HepG2 (cell line): Measurements from ENCODE around the gene LTB4R2. TPM values are rescaled to one million over a fixed set of nuclear protein-coding genes. Genes with fewer than 3 reads are reported as not detected.
A peak's percentile ranks its signal among the peaks of the same experiment; 100 is the strongest.

ENCODE experiments used
- ATAC-seq: fragments of 200-7000 bp; cut with Tn5 transposase; 3 replicates; pipeline ENCODE4 v1.9.1; 2020; ENCODE audit warnings: mild to moderate bottlenecking, moderate library complexity
- Bru-seq: library from RNA; stranded (reverse); fragments of 400-500 nt; gene quantifications from one replicate; lab custom pipeline; 2021; lab: Mats Ljungman, UMichigan
- BruChase-seq, 2 experiments: library from RNA; stranded (reverse); fragments of 400-500 nt; gene quantifications; one replicate each; lab custom pipeline; 2021; lab: Mats Ljungman, UMichigan
- BruUV-seq: library from RNA; stranded (reverse); fragments of 400-500 nt; replicated peaks from 2 replicates; lab custom pipeline; 2021; lab: Mats Ljungman, UMichigan
- CTCF ChIA-PET: fragments of 300-600 bp; formaldehyde crosslinking; extraction: SDS; loops from one replicate; lab custom pipeline; 2021; ENCODE audit warnings: low total read pairs, inconsistent platforms, low intra/inter-chr PET ratio; lab: Yijun Ruan, JAX
- POLR2A ChIA-PET: fragments of 350-600 bp; sonication (Branson Sonifier 250); formaldehyde crosslinking; loops from one replicate; lab custom pipeline; 2020; ENCODE audit warnings: antibody characterized with exemption, inconsistent platforms; lab: Yijun Ruan, JAX
- DNase-seq: peaks from one replicate; pipeline ENCODE4 v3.0.0-alpha.2; 2015; ENCODE audit warnings: low spot score
- FAIRE-seq: peaks from 3 replicates; lab custom pipeline; 2011; peaks lifted over from hg19 to GRCh38; lab: Jason Lieb, UNC
- H2AFZ ChIP-seq: one replicate; pipeline ENCODE4 v1.6.1; 2011; ENCODE audit warnings: low read length, inconsistent platforms
- H3K27ac ChIP-seq: fragments of 300-600 bp; 3 replicates; pipeline ENCODE4 v1.8.0; 2011; ENCODE audit warnings: mixed run types, mild to moderate bottlenecking, mixed read lengths, low read length, inconsistent platforms; ENCODE audit not compliant: insufficient read depth; ENCODE audit errors: extremely low read length
- H3K27me3 ChIP-seq, 2 experiments: fragments of 200-600 bp in 1 of 2; 2 replicates in 1 of 2; 3 replicates in 1 of 2; pipeline versions ENCODE4 v1.6.0 to v1.8.0; 2011; ENCODE audit warnings: low read length in 2 of 2, mild to moderate bottlenecking in 2 of 2, moderate library complexity in 2 of 2, inconsistent platforms in 1 of 2; ENCODE audit not compliant: insufficient read depth in 2 of 2, control insufficient read depth in 1 of 2
- H3K36me3 ChIP-seq, 2 experiments: fragments of 200-600 bp in 1 of 2; replicated peaks in 1 of 2; 2 replicates in 1 of 2; 3 replicates in 1 of 2; pipeline versions ENCODE4 v1.5.1 to v1.8.0; 2011; ENCODE audit warnings: low read length in 2 of 2, inconsistent platforms in 1 of 2; ENCODE audit not compliant: insufficient read depth in 2 of 2, control insufficient read depth in 1 of 2
- H3K4me1 ChIP-seq: 2 replicates; pipeline ENCODE4 v1.5.1; 2012; ENCODE audit warnings: low read length, inconsistent platforms; ENCODE audit not compliant: insufficient read depth
- H3K4me2 ChIP-seq: 2 replicates; pipeline ENCODE4 v1.6.0; 2011; ENCODE audit warnings: low read depth, low read length, inconsistent platforms
- H3K4me3 ChIP-seq, 3 experiments: fragments of 200-600 bp in 1 of 3; sonication (generic), shearing (Covaris generic) in 1 of 3; replicated peaks in 1 of 3; 2 replicates each; pipeline ENCODE4 v1.5.1; 2011 to 2016; ENCODE audit warnings: low read length in 3 of 3, inconsistent platforms in 2 of 3, low read depth in 2 of 3, mild to moderate bottlenecking in 2 of 3, control low read depth in 1 of 3, mixed read lengths in 1 of 3; ENCODE audit not compliant: insufficient read depth in 1 of 3
- H3K79me2 ChIP-seq: one replicate; pipeline ENCODE4 v1.6.1; 2011; ENCODE audit warnings: low read length, inconsistent platforms; ENCODE audit not compliant: insufficient read depth
- H3K9ac ChIP-seq: 2 replicates; pipeline ENCODE4 v1.6.0; 2011; ENCODE audit warnings: mild to moderate bottlenecking, low read depth, low read length, inconsistent platforms; ENCODE audit not compliant: insufficient read depth
- H3K9me3 ChIP-seq: 2 replicates; pipeline ENCODE4 v1.5.1; 2012; ENCODE audit warnings: mild to moderate bottlenecking, low read length
- H4K20me1 ChIP-seq: 2 replicates; pipeline ENCODE4 v1.6.0; 2011; ENCODE audit warnings: inconsistent platforms, mild to moderate bottlenecking, low read length, moderate library complexity; ENCODE audit not compliant: insufficient read depth
- MAZ ChIP-seq, 2 experiments: sonication (generic) in 1 of 2; formaldehyde crosslinking in 1 of 2; IDR thresholded peaks; 2 replicates each; pipeline versions ENCODE4 v1.5.0 to v1.6.1; 2012 to 2020; ENCODE audit warnings: low read depth in 2 of 2, mild to moderate bottlenecking in 2 of 2, borderline replicate concordance in 1 of 2, improper control_type of control experiment in 1 of 2, low read length in 1 of 2, missing genetic modification reagents in 1 of 2, moderate library complexity in 1 of 2
- MED13 ChIP-seq: sonication (generic); formaldehyde crosslinking; IDR thresholded peaks from 2 replicates; pipeline ENCODE4 v1.5.0; 2020; ENCODE audit warnings: missing genetic modification reagents
- ZBTB1 ChIP-seq: sonication (generic); formaldehyde crosslinking; IDR thresholded peaks from 2 replicates; pipeline ENCODE4 v1.4.0; 2020; ENCODE audit warnings: missing genetic modification reagents, borderline replicate concordance
- ZNF207 ChIP-seq: fragments of 450-650 bp; IDR thresholded peaks from 2 replicates; pipeline ENCODE4 v1.6.1; 2016; ENCODE audit warnings: antibody characterized with exemption, borderline replicate concordance
- ZNF407 ChIP-seq: sonication (generic); formaldehyde crosslinking; IDR thresholded peaks from one replicate; pipeline ENCODE4 v1.5.1; 2020; ENCODE audit warnings: mild to moderate bottlenecking, missing genetic modification reagents; ENCODE audit errors: not compliant biosample characterization
- ZNF430 ChIP-seq: sonication (generic); formaldehyde crosslinking; IDR thresholded peaks from 2 replicates; pipeline ENCODE4 v1.9.0; 2021; ENCODE audit warnings: mild to moderate bottlenecking, missing genetic modification reagents
- ZNF883 ChIP-seq: sonication (generic); formaldehyde crosslinking; IDR thresholded peaks from 2 replicates; pipeline ENCODE4 v1.5.1; 2020; ENCODE audit warnings: mild to moderate bottlenecking, missing genetic modification reagents; ENCODE audit errors: not compliant biosample characterization
- ZSCAN21 ChIP-seq: sonication (generic); formaldehyde crosslinking; IDR thresholded peaks from 2 replicates; pipeline ENCODE4 v1.8.0; 2022; ENCODE audit warnings: mild to moderate bottlenecking, missing genetic modification reagents, moderate library complexity, borderline replicate concordance
- WGBS: methylation state at CpG from one replicate; pipeline ENCODE4 v1.1.6; 2017; ENCODE audit warnings: low lambda C conversion rate; 5-methylcytosine and 5-hydroxymethylcytosine counted together
- in situ Hi-C: cut with HindIII; loops from 2 replicates; pipeline ENCODE4 v1.10.0; 2017; ENCODE audit warnings: low pct_unique_long_range_greater_than_20kb; ENCODE audit not compliant: extremely low pct_ligation_motif_present
- intact Hi-C: fragments of 100-400 bp; cut with micrococcal nuclease; formaldehyde crosslinking; loops from one replicate; pipeline ENCODE4 v1.10.0; 2022; ENCODE audit not compliant: unreplicated experiment
- long read RNA-seq, 2 experiments: library from RNA in 1 of 2; library from polyadenylated mRNA in 1 of 2; stranded (forward) in 1 of 2; unstranded in 1 of 2; transcript quantifications; one replicate each; pipeline ENCODE4 v2.0.0, GENCODE V29; 2019 to 2022
- polyA minus RNA-seq, 3 experiments: library from RNA; depleted of rRNA, polyadenylated mRNA; stranded (reverse); fragments of >200 nt; gene quantifications; 2 replicates each; pipeline ENCODE4 v1.2.3, GENCODE V29; 2011; ENCODE audit warnings: low replicate concordance in 1 of 3
- polyA plus RNA-seq, 8 experiments: library from polyadenylated mRNA; depleted of rRNA in 3 of 8; stranded (reverse) in 7 of 8; unstranded in 1 of 8; fragments of >200 nt; fragmentation: Illumina TruSeq in 4 of 8; extraction: Trizol in 4 of 8; gene quantifications; 2 replicates each; pipeline versions ENCODE4 v1.2.1 to v1.2.3, GENCODE V29; 2011 to 2016; ENCODE audit warnings: low read depth in 4 of 8, missing spikeins in 1 of 8, mixed read lengths in 1 of 8; ENCODE audit not compliant: insufficient read depth in 1 of 8
- total RNA-seq, 5 experiments: library from RNA; depleted of rRNA; stranded (reverse); fragments of >200 nt; fragmentation: Illumina TruSeq; extraction: Trizol; gene quantifications; 2 replicates each; pipeline ENCODE4 v1.2.3, GENCODE V29; 2016; ENCODE audit warnings: low read depth in 1 of 5

LTB4R2 gene
- total RNA-seq (2016; rRNA removed; fragmentation: Illumina TruSeq; extraction: Trizol), result 1.4 and 6.9 TPM in 2 replicates
- 0.40 and 0.44 TPM in 2 replicates for total RNA-seq (2016; cell fraction: cytosol; rRNA removed; fragmentation: Illumina TruSeq; extraction: Trizol; ENCODE audit: low read depth)
- total RNA-seq (2016; cell fraction: insoluble cytoplasmic fraction; rRNA removed; fragmentation: Illumina TruSeq; extraction: Trizol), result 1.7 and 7.1 TPM in 2 replicates
- 0.93 and 1.2 TPM in 2 replicates for total RNA-seq (2016; cell fraction: membrane; rRNA removed; fragmentation: Illumina TruSeq; extraction: Trizol)
- 10.5 and 12.4 TPM in 2 replicates for total RNA-seq (2016; cell fraction: nucleus; rRNA removed; fragmentation: Illumina TruSeq; extraction: Trizol)
- polyA plus RNA-seq (2011; rRNA removed), result 3.9 and 6.1 TPM in 2 replicates
- polyA plus RNA-seq (2011; cell fraction: cytosol; rRNA removed), result 0.65 and 1.5 TPM in 2 replicates
- 94.5 and 110 TPM in 2 replicates for polyA plus RNA-seq (2011; cell fraction: nucleus; rRNA removed)
- polyA plus RNA-seq (2012), result 4.0 and 7.4 TPM in 2 replicates
- 0.31 and 0.36 TPM in 2 replicates for polyA plus RNA-seq (2016; cell fraction: cytosol; fragmentation: Illumina TruSeq; extraction: Trizol; ENCODE audit: low read depth)
- polyA plus RNA-seq (2016; cell fraction: insoluble cytoplasmic fraction; fragmentation: Illumina TruSeq; extraction: Trizol; ENCODE audit: low read depth), result 1.1 and 1.5 TPM in 2 replicates
- polyA plus RNA-seq (2016; cell fraction: membrane; fragmentation: Illumina TruSeq; extraction: Trizol; ENCODE audit: low read depth), result 0.33 and 0.39 TPM in 2 replicates
- 19.7 and 20.2 TPM in 2 replicates for polyA plus RNA-seq (2016; cell fraction: nucleus; fragmentation: Illumina TruSeq; extraction: Trizol; ENCODE audit: insufficient read depth, low read depth)
- 7.7 and 12.0 TPM in 2 replicates for polyA minus RNA-seq (2011; rRNA and poly(A)+ RNA removed; ENCODE audit: low replicate concordance)
- polyA minus RNA-seq (2011; cell fraction: cytosol; rRNA and poly(A)+ RNA removed), result 1.2 TPM in 2 replicates
- 40.7 and 44.3 TPM in 2 replicates for polyA minus RNA-seq (2011; cell fraction: nucleus; rRNA and poly(A)+ RNA removed)
- Bru-seq, nascent RNA, result percentile 81 among the genes with signal in this experiment
- percentile 86 among the genes with signal in this experiment for BruChase-seq, experiment 1, labeled RNA remaining after a 6-hour chase
- BruChase-seq, experiment 2, labeled RNA remaining after a 2-hour chase, result percentile 85 among the genes with signal in this experiment
- long read RNA-seq, experiment 1, partial matches to known transcripts, result 0 of 2 reads
- long read RNA-seq, experiment 1, other reads (novel, unspliced or antisense), result 0 of 2 reads
- long read RNA-seq, experiment 2, transcript LTB4R2-202 (1 exons, 3,092 nt), result major isoform, 8 of 46 reads
- long read RNA-seq, experiment 2, partial matches to known transcripts, result 0 of 46 reads
- long read RNA-seq, experiment 2, other reads (novel, unspliced or antisense), result 37 of 46 reads

GRCh38 chr14:24309538-24310264 is at the start of gene LTB4R2:
LTB4R2 (plus strand) TSS chr14:24310140; CDS start chr14:24310665, 525 bp downstream.
- ATAC-seq, result no peak
- no peaks in the 10 kb centered on the region for H4K20me1 ChIP-seq
- no peak within 1 kb of the TSS for H3K9ac ChIP-seq
- BruUV-seq, result no TSS peak
- H3K4me2 ChIP-seq, result no peak within 1 kb of the TSS
- no peak within 1 kb of the TSS for H3K4me3 ChIP-seq
- peaks cover 53% of the 10 kb centered on the region for H3K4me1 ChIP-seq
- FAIRE-seq, result no peak
- WGBS, result 95% methylated on average over 5 of the region's 5 CpGs
- in situ Hi-C loops, result no loop called here
- no peak within 1 kb of the TSS for H2AFZ ChIP-seq
- H3K27me3 ChIP-seq, result no peaks in the 10 kb centered on the region; a peak in 1 of 5 replicates
- POLR2A ChIA-PET, result interaction anchor here (0.8 to 24.7 kb wide), 9 partner anchors 9 to 216 kb away, joined by 3 to 850 read pairs (median 28); partner anchors contain the start of genes CHMP4A, DCAF11, DHRS1 and EMC9
- H3K36me3 ChIP-seq, result peaks cover 20 to 23% of the 10 kb centered on the region in 2 experiments
- intact Hi-C loops, result loop anchor here (2.0 kb wide), 1 partner anchor 67 kb away; the partner anchor contains the start of gene TINF2
- H3K9me3 ChIP-seq, result no peaks in the 10 kb centered on the region
- no peak for DNase-seq
- H3K27ac ChIP-seq, result peak within 1 kb of the TSS; percentile 4
- CTCF ChIA-PET, result interaction anchor here (3.4 kb wide), 1 partner anchor 12 kb away, joined by 45 read pairs; the partner anchor contains the start of genes DHRS1 and NOP9
- H3K79me2 ChIP-seq, result peaks cover 9% of the 10 kb centered on the region
- TF ChIP-seq ZNF407 (peak; percentile 83), MED13 (CRISPR knock-in tag) (no peak), ZNF430 (CRISPR knock-in tag) (peak; percentile 29; the same call in 1 of the 2 replicates), ZBTB1 (CRISPR knock-in tag) (no peak), ZNF883 (peak; percentile 94), MAZ (IDR thresholded peaks at IDR 0.05; ENCODE audit: borderline replicate concordance, low read depth, low read length) (no peak), MAZ (CRISPR knock-in tag; IDR thresholded peaks at IDR 0.05; ENCODE audit: low read depth) (no peak), ZNF207 (no peak; the same call in 1 of the 2 replicates), ZSCAN21 (CRISPR knock-in tag) (no peak)
